NCI-H2107 (cell line): Measurements from ENCODE around the gene TMEM240.
"Not testable (repeated sequence)": the region's sequence is repeated elsewhere in the genome, so short reads cannot be mapped to it uniquely, and the experiment has no call there.

Experiments used
- DNase-seq: peaks from one replicate; lab custom pipeline; 2025; lab: John Stamatoyannopoulos, UW

Gene TMEM240

DNA sequence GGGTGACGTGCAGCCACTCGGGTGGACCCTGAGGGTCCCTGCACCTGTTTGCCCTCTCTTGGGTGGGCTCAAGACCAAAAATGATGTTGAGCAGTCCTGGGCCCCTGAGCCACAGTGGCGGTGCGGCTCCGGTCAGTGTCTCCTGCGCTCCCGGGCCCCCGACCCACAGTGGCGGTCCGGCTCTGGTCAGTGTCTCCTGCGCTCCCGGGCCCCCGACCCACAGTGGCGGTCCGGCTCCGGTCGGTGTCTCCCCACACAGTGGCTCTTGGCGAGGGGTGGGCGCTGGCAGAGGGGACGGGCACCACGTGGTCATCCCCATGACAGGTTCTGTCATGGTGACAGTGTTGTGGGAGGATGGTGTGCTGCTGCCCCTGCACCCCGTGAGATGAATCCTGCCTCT, 46.1 kb downstream of the TMEM240 start:
- DNase-seq: not testable (repeated sequence)

DNA sequence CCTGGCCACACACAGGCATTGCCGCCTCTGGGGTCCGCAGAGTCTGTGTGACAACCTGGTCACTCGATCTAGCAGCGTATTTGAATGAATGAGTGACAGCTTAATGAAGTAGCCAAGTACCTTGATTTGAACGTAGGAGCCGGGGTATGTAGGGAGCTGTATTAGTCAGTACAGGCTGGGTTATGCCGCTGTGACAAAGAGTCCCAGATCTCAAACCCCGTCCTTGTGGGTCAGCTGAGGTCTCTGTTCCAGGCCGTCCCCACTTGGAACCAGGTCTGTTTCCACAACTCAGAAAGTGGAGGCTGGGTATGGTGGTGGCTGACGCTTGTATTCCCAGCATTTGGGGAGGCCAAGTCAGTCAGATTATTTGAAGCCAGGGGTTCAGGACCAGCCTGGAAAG, 48.8 kb downstream of the TMEM240 start:
- no peak for DNase-seq

DNA sequence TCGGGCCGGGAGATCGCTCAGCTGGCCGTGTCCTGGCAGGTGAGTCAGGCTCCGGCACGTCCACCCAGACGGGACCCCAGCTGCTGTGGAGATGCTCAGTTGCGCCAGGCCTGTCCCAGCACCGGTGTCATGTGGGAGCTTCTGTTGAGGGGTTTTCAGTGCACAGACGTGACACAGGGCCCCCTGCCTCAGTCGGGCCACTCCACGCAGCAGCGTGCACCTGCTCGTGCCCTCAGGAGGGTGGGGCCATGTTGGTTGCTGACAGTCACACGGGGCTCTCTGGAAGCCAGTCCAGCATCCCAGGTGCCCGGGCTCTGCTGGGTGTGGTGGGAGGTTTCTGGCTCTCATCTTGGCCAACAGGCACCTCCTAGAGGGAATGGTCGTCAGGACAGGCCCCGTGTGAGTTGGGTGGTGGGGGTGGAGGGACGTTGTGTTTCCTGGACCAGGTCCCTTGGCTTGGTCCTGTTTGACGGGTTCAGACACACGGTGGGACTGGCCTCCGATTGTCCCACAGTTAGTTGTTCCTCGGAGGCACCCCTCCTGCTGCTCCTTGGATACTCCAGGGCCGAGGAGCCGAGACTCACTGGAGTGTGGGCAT, 49.7 kb downstream of the TMEM240 start:
- no peak for DNase-seq

DNA sequence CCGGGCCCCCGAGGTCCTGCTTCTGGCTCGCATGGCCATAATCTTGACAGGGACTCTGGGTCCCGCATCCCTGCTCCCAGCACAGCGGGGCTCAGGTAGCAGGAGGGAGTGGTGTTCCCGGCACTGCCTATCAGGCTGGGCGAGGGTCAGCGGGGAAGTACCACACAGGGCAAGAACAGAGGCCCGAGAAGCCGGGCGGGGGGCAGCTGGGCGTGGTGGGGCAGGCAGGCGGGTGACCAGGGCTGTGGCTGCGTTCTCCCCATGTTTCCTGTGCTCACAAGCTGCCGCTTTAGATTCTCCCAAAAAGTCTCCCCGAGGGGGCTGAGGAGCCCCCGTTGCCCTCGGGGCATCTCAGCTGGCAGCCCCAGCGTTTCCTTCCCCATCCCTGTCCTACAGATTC, 50.6 kb downstream of the TMEM240 start:
- no peak for DNase-seq

DNA sequence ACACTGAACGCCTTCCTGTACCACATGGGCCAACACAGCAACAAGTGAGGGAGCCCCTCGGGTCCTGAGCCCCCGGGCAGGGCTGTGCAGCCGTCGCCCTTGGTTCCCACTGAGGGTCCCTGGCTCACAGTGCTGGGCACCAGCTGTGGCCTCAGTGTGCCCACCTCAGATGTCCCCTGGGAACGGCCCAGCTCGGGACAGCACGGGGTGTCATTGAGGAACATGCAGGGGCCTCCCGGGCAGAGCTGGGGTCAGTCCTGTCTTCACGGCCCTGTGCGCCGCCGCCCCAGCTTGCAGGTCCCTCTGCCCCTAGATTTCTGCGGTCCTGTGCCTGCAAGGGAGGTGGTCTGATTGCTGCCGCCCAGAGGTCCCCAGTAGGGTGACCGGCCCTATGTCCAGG, 51.2 kb downstream of the TMEM240 start:
- no peak for DNase-seq

DNA sequence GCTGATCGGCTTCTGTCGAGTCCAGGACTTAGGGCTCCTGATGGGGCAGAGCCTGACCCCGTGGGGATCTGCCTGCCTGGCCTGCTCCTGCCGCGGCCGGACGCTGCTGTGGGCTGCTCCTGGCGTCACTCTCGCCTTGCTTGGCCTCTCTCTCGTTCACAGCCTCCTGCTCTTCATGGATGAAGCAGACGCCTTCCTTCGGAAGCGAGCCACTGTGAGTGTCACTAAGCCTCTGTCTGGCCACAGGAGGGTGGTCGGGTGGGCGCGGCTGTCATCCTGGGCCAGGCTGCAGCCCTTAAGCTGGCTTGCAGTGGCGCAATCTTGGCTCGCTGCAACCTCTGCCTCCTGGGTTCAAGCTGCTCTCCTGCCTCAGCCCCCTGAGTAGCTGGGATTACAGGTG, 52.7 kb downstream of the TMEM240 start:
- DNase-seq: no peak

DNA sequence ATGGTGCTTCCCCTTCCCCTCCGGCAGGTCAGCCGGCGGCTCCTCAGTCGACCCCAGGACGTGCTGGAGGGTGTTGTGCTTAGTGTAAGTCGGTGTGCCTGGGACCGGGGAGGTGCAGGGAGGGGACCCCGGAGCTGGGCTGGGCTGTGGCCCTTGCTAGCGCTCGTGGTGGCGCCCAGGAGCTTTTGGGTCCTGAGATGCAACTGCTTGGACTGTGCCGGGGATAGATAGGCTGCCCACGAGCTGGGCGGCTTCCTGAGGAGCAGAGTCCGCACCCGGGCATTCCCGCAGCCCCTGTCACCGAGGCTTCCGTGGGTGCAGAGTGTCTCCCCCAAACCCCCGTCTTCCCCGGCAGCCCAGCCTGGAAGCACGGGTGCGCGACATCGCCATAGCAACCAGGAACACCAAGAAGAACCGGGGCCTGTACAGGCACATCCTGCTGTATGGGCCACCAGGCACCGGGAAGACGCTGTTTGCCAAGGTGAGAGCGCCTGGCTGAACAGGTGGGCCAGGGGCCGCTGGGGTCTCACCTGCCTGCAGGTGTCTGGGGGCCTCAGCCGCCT, 54.6 kb downstream of the TMEM240 start:
- not testable (repeated sequence) for DNase-seq

DNA sequence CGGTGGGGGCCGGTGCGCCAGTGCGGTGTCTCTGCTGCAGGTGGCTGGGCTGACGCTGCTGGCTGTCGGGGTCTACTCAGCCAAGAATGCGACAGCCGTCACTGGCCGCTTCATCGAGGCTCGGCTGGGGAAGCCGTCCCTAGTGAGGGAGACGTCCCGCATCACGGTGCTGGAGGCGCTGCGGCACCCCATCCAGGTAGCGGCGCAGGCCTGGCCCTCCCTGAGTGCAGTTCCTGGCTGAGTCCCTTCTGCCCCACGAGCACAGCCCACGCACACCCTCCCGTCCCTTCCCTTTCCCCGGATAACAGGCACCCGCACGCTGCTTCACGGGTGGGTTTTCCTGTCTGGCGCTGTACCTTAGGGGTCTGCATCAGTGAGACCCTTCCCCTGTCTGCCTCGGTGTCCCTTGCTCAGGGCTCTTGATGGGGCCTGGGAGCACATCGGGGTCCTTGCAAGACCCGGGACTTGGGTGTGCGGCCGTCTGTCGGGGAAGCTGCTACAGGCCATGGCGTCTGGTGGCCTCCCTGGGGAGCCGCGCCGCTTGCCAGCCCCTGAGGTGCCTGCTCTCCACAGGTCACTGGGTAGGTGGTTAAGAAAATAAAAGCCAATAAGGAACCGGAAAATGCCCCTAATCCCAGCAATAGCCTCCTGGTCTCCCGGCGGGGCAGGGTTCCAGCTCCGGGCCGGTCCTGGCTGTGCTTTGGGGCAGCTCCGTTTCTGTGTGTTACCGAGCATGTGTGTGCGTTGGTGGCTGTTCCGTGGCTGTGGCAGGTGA, 55.3 kb downstream of the TMEM240 start:
- DNase-seq: not testable (repeated sequence)
